WTC11 (cell line): ENCODE results near the gene HIP1R. TPM values are rescaled to one million over a fixed set of nuclear protein-coding genes. Genes with fewer than 3 reads are reported as not detected.

Source experiments
- ATAC-seq: fragments of 200-7000 bp; cut with Tn5 transposase; 2 replicates; pipeline ENCODE4 v1.10.0; 2021; ENCODE audit warnings: mild to moderate bottlenecking, moderate library complexity
- Bru-seq: library from RNA; stranded (reverse); fragments of 400-500 nt; gene quantifications from one replicate; lab custom pipeline; 2021; lab: Mats Ljungman, UMichigan
- CTCF ChIA-PET: fragments of 300-600 bp; sonication (Branson Sonifier 250); formaldehyde crosslinking; loops from one replicate; lab custom pipeline; 2021; ENCODE audit warnings: antibody characterized with exemption; lab: Charles Lee
- POLR2A ChIA-PET: fragments of 350-600 bp; sonication (Branson Sonifier 250); formaldehyde crosslinking; loops from one replicate; lab custom pipeline; 2021; ENCODE audit warnings: antibody characterized with exemption; lab: Charles Lee
- DNase-seq: peaks from one replicate; pipeline ENCODE4 v3.0.0; 2021; ENCODE audit warnings: low spot score
- H3K27ac Mint-ChIP-seq: 2 replicates; pipeline ENCODE4 v1.8.0; 2021; ENCODE audit warnings: mixed read lengths
- H3K27me3 Mint-ChIP-seq: 2 replicates; pipeline ENCODE4 v1.8.0; 2021; ENCODE audit warnings: low read depth, mild to moderate bottlenecking, moderate library complexity, mixed read lengths
- H3K36me3 Mint-ChIP-seq: 2 replicates; pipeline ENCODE4 v1.8.0; 2021; ENCODE audit warnings: mixed read lengths
- H3K4me1 Mint-ChIP-seq: 2 replicates; pipeline ENCODE4 v1.8.0; 2022; ENCODE audit warnings: mixed read lengths
- H3K4me3 Mint-ChIP-seq: 2 replicates; pipeline ENCODE4 v1.8.0; 2021; ENCODE audit warnings: mild to moderate bottlenecking, moderate library complexity, mixed read lengths
- H3K9me3 Mint-ChIP-seq: 2 replicates; pipeline ENCODE4 v1.8.0; 2021; ENCODE audit warnings: mixed read lengths
- AFF4 ChIP-seq: sonication (generic); formaldehyde crosslinking; IDR thresholded peaks from 2 replicates; pipeline ENCODE4 v1.8.1; 2023; ENCODE audit warnings: mild to moderate bottlenecking, missing genetic modification reagents, borderline replicate concordance
- ATF1 ChIP-seq: sonication (generic); formaldehyde crosslinking; IDR thresholded peaks from 2 replicates; pipeline ENCODE4 v1.8.1; 2023; ENCODE audit warnings: mild to moderate bottlenecking, moderate library complexity, missing genetic modification reagents
- ATF3 ChIP-seq: sonication (generic); formaldehyde crosslinking; conservative IDR thresholded peaks from 2 replicates; pipeline ENCODE4 v1.8.1; 2022; ENCODE audit warnings: mild to moderate bottlenecking, missing genetic modification reagents
- FOXJ3 ChIP-seq: sonication (generic); formaldehyde crosslinking; IDR thresholded peaks from 2 replicates; pipeline ENCODE4 v1.9.0; 2021; ENCODE audit warnings: missing genetic modification reagents, mild to moderate bottlenecking, borderline replicate concordance
- IRF1 ChIP-seq: sonication (generic); formaldehyde crosslinking; IDR thresholded peaks from 2 replicates; pipeline ENCODE4 v1.8.0; 2023; ENCODE audit warnings: missing genetic modification reagents
- KAT7 ChIP-seq: sonication (generic); formaldehyde crosslinking; IDR thresholded peaks from 2 replicates; pipeline ENCODE4 v1.8.1; 2023; ENCODE audit warnings: missing genetic modification reagents, mild to moderate bottlenecking, borderline replicate concordance
- MLX ChIP-seq: sonication (generic); formaldehyde crosslinking; IDR thresholded peaks from 2 replicates; pipeline ENCODE4 v1.8.1; 2023; ENCODE audit warnings: mild to moderate bottlenecking, missing genetic modification reagents, moderate library complexity
- NFE2L1 ChIP-seq: sonication (generic); formaldehyde crosslinking; IDR thresholded peaks from 2 replicates; pipeline ENCODE4 v1.8.1; 2023; ENCODE audit warnings: missing genetic modification reagents
- NR1H2 ChIP-seq: sonication (generic); formaldehyde crosslinking; IDR thresholded peaks from 2 replicates; pipeline ENCODE4 v1.9.0; 2021; ENCODE audit warnings: mild to moderate bottlenecking, moderate library complexity, missing genetic modification reagents
- RELA ChIP-seq: sonication (generic); formaldehyde crosslinking; IDR thresholded peaks from 2 replicates; pipeline ENCODE4 v1.8.1; 2022; ENCODE audit warnings: missing genetic modification reagents, mild to moderate bottlenecking, borderline replicate concordance
- RORB ChIP-seq: fragments of 250-450 bp; sonication (Bioruptor Pico); IDR thresholded peaks from 2 replicates; pipeline ENCODE4 v1.9.0; 2021; ENCODE audit warnings: mild to moderate bottlenecking
- SOX15 ChIP-seq: fragments of 250-450 bp; sonication (Bioruptor Pico); IDR thresholded peaks from 2 replicates; pipeline ENCODE4 v1.9.0; 2021; ENCODE audit warnings: mild to moderate bottlenecking
- SP1 ChIP-seq: sonication (generic); formaldehyde crosslinking; conservative IDR thresholded peaks from 2 replicates; pipeline ENCODE4 v1.8.1; 2022; ENCODE audit warnings: missing genetic modification reagents
- TEAD4 ChIP-seq: sonication (generic); formaldehyde crosslinking; IDR thresholded peaks from 2 replicates; pipeline ENCODE4 v1.8.0; 2022; ENCODE audit warnings: mild to moderate bottlenecking, missing genetic modification reagents
- TP53 ChIP-seq: sonication (generic); formaldehyde crosslinking; IDR thresholded peaks from 2 replicates; pipeline ENCODE4 v1.8.1; 2023; ENCODE audit warnings: mild to moderate bottlenecking, missing genetic modification reagents
- ZNF138 ChIP-seq: sonication (generic); formaldehyde crosslinking; conservative IDR thresholded peaks from 2 replicates; pipeline ENCODE4 v1.8.1; 2022; ENCODE audit warnings: mild to moderate bottlenecking, moderate library complexity, missing genetic modification reagents
- long read RNA-seq, 3 experiments: library from RNA in 1 of 3; library from capped mRNA in 1 of 3; library from polyadenylated mRNA in 1 of 3; unstranded in 2 of 3; stranded (forward) in 1 of 3; transcript quantifications; one replicate each; pipeline ENCODE4 v2.0.0, GENCODE V29; 2021
- total RNA-seq: library from RNA; stranded (reverse); gene quantifications from 3 replicates; pipeline ENCODE4 v1.2.3, GENCODE V29; 2021

HIP1R gene
- total RNA-seq (22.8 to 45.2 TPM (median 26.8 TPM) in 3 replicates), Bru-seq, nascent RNA (percentile 52 among the genes with signal in this experiment)
- long read RNA-seq, experiment 1, full-length matches to known transcripts, result 68 of 123 reads
- long read RNA-seq, experiment 1, partial matches to known transcripts, result 20 of 123 reads
- long read RNA-seq, experiment 1, other reads (novel, unspliced or antisense), result 35 of 123 reads
- long read RNA-seq, experiment 2, full-length matches to known transcripts, result 2 of 26 reads
- long read RNA-seq, experiment 2, partial matches to known transcripts, result 15 of 26 reads
- long read RNA-seq, experiment 2, other reads (novel, unspliced or antisense), result 9 of 26 reads
- long read RNA-seq, experiment 3, partial matches to known transcripts, result 1 of 1 reads
- long read RNA-seq, experiment 3, other reads (novel, unspliced or antisense), result 0 of 1 reads

GRCh38 chr12:122834921-122835749, at the start of gene HIP1R:
Gene HIP1R, plus strand, starts transcription at chr12:122835457. Its CDS starts 94 bp downstream, at chr12:122835551.
- Mint-ChIP-seq H3K4me1 (peaks cover 30% of the 10 kb centered on the region), H3K4me3 (peak within 1 kb of the TSS; percentile 87), H3K36me3 (peaks cover 3% of the 10 kb centered on the region; the same call in 1 of the 2 replicates), H3K9me3 (no peaks in the 10 kb centered on the region; the same call in 1 of the 2 replicates), H3K27ac (peak within 1 kb of the TSS; percentile 80)
- peak; percentile 56 for DNase-seq
- peak; percentile 62 for ATAC-seq
- ChIA-PET CTCF (interaction anchor here (0.5 to 2.8 kb wide), 8 partner anchors 10 to 132 kb away, joined by 3 to 10 read pairs (median 3); partner anchors contain the start of gene ABCB9), POLR2A (interaction anchor here (0.6 kb wide), 2 partner anchors 10 to 136 kb away, joined by 3 to 6 read pairs; no protein-coding TSS in a partner anchor)
- TF ChIP-seq FOXJ3 (CRISPR knock-in tag) (no peak), SP1 (peak; percentile 54), KAT7 (CRISPR knock-in tag) (no peak)
- TF ChIP-seq, all 79 proteins: peak for 1
- peaks cover 56% of the 10 kb centered on the region for H3K27me3 Mint-ChIP-seq

- ATAC-seq (no peak), DNase-seq (no peak)
- H3K36me3 Mint-ChIP-seq, result no peaks in the 10 kb centered on the region
- H3K4me3 Mint-ChIP-seq, result no peak overlapping the region
- H3K27me3 Mint-ChIP-seq, result no peaks in the 10 kb centered on the region
- CTCF ChIA-PET, result no interaction called here
- H3K27ac Mint-ChIP-seq, result no peak overlapping the region
- H3K4me1 Mint-ChIP-seq, result no peaks in the 10 kb centered on the region
- POLR2A ChIA-PET, result no interaction called here
- TF ChIP-seq TEAD4 (no peak), ZNF138 (CRISPR knock-in tag) (no peak), ATF3 (no peak), FOXJ3 (CRISPR knock-in tag) (no peak), ATF1 (no peak), TP53 (CRISPR knock-in tag) (no peak), MLX (no peak), KAT7 (CRISPR knock-in tag) (no peak), RELA (no peak), RORB (no peak), NR1H2 (CRISPR knock-in tag) (no peak), AFF4 (CRISPR knock-in tag) (no peak), SOX15 (CRISPR knock-in tag) (no peak), NFE2L1 (CRISPR knock-in tag) (no peak), IRF1 (no peak)
- no peaks in the 10 kb centered on the region for H3K9me3 Mint-ChIP-seq
Measured at GRCh38 chr12:122785503-122785902, 49.8 kb upstream of the HIP1R start.
